HG02678 (cell line): ENCODE measurements around the gene TNFRSF4.
A peak's percentile ranks its signal among the peaks of the same experiment; 100 is the strongest.
"Not testable (repeated sequence)": the region's sequence is repeated elsewhere in the genome, so short reads cannot be mapped to it uniquely, and the experiment has no call there.

ENCODE experiments used
- ATAC-seq: cut with Tn5 transposase; IDR thresholded peaks from one replicate; pipeline ENCODE4 v1.9.1; 2021; ENCODE audit warnings: mild to moderate bottlenecking, moderate library complexity; ENCODE audit not compliant: unreplicated experiment

The TNFRSF4 gene

DNA sequence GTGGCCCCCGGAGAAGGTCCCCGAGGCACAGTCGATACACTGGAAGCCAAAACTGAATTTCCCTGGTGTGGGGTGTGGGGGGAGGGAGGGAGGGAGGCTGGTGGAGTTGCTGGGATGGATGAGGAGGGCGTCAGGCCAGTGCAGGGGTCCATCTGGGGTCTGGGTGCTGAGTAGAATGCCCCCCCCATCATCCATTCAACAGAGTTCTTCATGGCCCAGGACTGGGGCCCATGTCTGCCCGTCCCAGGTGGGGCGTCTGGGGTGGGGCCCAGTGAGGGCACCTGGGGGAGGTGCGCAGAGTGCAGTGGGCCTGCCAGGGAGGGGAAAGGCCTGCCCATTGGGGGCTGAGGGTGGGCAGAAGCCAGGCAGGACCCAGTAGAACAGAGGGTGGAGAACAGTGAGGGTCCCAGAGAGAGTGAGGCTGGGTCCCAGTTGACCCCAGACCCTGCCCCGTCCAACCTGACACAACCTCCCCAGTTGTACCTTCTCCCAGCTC, 9.5 kb downstream of the TNFRSF4 start:
- no peak for ATAC-seq

DNA sequence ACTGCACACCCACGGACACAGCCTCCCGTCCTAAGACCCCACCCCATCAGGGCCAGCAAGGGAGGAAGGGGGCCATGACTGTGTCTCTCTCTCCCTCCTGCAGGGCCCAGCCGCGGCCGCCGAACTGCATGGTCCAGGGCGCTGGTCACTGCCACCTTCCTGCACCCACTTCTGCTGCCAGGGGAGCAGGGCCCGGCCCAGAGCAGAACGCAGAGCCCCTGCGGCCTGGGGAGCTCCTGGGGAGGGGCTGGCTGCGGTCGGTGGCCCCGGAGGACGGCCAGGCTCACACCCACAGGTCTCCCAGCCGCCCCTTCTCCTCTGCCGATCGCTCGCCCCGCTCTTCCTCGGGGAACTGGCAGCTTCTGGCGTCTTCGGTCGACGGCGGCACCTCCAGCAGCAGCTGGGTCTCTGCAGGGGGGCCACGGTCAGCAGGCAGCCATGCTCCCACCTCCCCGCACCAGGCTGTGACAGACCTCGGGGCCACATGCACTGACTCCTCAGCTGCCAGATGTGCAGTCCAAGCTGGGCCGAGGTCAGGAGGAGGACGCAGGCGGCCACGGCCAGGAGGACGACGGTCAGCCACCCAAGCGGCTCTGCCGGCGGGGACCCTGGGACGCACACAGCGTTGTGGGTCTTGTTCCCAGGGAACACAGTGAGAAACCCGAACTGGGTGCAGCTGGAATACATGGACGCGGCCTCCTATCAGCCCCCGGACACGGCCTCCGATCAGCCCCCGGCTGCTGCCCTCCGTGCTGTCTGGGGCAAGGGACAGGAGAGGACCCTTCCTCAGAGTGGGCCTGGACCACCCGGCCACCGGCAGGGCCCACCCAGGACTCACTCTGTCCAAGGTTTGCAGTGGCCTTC, 10.2 kb downstream of the TNFRSF4 start:
- ATAC-seq: no peak

DNA sequence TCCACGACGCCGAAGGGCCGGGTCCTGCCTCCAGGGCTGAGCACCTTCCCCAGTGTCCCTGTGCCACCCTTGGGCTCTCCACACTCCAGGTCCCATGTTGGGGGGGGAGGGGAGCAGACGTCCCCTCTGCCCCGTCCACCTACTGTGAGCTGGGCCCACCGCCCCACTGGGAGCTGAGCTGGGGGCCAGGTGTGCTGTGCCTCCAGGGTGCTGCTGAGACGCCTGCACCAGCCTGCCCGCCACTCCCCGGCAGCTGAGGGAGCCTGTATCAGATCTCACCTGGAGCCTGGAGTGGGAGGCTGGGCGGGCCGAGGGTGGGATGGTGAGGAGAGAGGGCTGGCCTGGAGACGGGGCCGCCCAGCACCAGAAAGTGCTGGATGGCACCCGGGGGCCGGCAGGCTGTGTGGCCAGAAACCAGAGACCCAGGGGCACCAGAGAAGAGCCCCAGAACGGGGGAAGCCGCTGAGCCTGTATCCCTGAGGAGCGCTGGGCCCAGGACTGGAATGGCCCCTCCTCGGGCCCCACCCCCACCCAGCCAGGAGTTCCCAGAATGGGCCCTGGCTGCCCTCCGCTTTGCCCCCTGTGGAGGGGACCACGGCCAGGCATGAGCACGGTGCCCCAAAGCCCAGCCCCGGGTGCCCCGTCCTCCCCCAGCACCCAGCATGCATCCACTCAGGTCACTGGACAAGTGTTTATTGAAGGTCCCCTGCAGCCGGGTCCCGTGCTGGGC, 11.0 kb downstream of the TNFRSF4 start:
- no peak for ATAC-seq

DNA sequence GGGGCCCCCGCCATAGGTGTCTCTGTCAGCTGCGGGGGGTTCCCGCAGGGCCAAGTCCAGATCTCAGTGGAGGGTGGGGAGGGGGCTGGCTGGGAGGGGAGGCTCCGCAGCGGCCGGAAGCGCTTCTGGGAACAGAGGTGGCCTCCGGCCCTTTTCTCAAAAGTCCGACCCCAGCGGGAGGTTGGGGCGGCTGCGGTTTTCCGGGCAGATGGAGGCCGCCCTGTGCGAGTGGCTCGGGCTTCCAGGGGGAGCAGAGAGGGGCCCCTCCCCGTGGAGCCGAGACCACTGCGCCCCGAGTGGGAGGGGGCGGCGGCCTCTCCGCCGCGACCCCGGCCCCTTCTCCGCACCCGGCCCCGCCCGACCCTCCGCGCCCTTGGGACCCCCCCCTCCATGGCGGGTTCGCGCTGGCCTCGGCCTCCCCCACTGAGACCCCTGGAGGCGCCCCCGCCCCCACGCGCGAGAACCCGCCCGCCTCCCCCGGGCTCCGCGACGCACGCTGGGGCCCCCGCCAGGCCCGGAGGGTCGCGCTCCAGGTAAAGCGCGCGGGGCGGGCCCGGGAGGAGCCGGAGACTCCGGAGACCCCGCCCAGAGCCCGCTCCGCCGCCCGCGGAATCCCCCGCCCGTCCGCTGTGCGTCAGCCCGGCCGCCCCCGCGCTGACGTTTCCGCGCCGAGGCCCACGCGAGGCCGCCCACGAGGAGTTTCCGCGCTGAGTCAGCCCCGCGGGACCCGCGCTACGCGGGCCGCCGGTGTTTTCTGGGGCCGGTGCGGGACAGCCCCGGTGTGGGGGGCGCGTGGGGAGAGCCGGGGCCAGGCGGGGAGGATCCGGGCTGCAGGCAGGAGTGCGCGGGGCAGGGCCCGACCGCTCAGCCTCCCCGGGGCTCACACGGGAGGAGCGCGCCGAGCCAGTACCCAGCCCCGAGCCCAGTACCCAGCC, 12.8 kb downstream of the TNFRSF4 start:
- peak; percentile 43 for ATAC-seq

DNA sequence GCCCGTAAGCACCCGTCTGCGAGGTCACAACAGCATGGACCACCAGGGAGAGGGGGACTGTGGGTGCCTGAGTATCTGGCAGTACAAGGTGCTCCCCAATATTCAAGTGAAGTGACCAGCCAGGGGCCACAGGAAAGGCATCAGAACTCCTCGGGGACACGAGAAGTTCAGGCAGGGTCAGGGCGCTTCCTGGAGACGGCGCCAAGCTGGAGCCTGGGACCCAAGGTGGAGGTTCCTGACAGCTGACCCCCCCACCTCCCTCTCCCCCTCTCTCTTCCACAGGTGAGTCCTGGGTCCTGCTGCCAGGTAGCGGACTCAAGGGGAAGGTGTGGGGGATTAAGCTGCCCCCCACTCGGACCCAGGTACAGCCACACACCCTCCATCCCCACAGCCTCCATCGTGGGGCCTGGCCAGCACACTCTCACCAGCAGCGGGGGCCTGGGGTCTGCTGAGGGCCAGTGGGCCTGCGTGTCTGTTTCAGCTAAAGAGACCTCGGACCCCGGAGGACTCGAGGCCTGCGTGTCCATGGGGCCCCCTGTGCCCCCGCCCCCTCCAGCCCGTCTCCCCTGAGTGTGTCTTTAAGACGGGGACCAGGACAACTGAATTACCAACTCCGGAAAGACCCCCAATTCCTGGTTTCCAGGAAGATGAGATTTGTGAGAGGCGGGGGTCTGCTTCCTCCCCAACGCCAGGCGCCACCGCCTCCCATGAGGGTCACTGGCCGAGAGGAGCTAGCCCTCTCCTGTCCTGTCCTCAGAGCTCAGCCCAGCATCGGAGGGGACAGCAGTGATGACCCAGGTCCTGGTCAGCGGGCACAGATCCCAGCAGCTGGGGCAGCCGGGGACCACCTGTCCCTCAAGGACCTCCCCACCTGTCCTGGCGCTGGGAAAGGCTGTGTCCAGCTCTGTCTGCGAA, 13.7 kb downstream of the TNFRSF4 start:
- ATAC-seq: no peak

DNA sequence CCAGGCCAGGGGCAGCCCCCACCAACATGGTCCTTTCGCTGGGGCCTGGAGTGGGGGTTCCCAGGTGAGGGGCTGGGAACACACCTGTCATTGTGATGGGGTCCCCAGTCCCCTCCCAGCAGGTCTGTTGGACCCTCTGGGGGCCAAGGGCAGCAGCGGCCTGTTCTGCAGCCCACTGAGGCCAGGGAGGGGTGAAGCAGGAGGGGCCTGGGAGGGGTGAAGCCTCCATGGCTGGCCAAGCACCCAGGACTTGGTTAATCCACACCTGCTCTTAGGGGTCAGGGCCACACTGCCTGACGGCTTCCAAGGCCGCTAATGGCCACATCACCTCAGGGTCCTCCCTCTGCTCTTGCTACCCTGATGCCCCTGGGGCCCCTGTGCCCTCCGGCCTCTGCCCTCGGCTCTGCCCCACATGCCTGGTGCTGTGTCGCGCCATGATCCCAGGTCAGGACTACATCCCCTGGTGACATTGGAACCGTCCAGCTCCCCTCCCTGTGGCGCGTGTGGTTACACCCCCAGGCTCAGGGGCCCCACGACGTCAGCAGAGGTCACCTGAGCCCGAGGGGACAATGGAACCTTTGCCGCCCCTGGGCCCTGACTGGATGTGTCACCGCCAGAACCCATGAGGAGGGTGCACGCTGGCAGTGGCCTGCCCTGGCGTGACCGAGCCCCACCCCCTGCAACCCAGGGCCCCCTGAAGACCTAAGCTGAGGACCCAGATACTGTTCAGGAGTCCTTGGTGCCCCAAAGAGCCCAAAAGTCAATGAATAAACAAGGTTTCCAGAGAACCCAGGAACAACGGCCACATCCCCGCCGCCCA, 14.6 kb downstream of the TNFRSF4 start:
- ATAC-seq: no peak

DNA sequence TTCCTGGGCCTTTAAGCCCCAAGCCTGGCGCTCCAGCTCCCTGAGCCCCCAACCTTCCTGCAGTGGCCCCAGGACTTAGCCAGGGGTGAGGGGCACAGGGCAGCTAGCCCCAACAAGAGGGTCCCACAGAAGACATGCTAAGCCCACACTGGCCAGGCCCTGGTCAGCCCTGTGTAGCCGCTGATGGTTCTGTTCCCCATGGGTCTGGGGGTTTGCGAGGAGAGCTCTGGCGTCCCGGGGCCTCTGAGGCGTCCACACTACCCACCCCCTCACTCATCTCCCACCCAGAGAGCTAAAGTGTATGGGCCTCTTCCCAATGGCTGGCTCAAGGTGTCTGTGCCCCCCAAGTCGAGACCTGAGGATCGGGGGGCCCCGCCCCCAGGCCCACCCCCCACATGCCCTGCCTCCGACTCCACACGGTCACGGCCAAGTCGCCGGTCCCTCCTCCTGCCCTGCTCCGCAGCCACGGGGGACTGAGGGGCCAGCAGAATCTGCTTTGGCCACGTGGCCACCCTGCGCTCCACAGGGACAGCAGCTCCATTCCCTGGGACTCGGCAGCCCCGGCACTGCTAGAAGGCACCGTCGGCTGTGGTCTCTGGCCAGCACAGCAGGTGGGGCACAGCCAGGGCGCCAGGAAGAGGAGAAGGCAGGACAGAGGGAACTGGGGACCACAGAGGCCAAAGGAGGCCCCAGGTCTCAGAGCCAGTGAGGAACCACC, 15.4 kb downstream of the TNFRSF4 start:
- ATAC-seq: no peak

DNA sequence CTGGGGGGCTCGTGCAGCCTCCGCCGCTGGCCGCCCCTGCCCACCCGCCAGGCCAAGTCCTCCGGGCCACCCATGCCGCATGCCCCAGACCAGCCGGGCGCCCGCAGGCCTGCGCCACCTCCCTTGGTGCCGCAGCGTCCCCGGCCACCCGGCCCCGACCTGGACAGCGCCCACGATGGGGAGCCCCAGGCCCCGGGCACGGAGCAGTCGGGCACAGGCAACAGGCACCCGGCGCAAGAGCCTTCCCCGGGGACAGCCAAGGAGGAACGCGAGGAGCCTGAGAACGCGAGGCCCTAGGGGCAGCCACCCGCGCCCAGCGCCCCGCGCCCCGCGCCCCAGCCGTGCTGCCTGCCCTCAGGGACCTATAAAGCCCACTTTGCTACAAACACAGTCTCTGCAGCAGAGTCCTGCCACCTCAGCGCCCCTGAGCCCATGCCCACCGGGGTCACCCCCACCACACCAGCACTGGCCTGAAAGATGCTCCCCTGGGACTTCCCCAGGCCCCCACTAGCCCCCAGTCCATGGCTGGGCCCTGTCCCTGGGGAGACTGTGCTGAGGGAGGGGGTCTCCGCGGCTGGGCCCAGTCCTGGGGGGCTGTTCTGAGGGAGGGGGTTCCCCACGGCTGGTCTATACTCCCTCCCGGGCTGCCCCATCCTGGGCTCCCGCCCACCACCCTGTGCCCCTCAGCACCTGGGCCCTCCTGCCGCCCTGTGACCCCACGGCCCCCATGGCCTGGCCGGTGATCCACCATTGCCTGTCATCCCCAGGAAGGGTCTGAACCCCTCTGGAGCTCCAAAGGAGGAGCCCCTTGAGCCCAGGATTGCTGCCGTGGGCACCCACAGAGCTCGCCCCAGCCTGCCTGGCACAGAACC, 16.2 kb downstream of the TNFRSF4 start:
- ATAC-seq: no peak

DNA sequence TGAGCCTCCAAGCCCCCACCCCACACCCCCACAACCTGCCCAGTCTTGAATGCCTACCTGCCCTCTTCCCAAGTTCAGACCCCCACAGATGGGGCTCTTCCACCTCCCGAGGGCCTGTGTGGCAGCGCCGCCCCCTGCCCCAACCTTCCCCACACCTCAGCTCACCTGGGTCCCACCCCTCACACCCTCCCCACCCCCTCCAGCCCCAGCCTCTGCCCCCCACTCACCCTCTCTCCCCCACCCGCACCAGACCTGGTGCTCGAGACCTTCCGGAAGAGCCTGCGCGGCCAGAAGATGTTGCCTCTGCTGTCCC, 16.8 kb downstream of the TNFRSF4 start:
- ATAC-seq: no peak

DNA sequence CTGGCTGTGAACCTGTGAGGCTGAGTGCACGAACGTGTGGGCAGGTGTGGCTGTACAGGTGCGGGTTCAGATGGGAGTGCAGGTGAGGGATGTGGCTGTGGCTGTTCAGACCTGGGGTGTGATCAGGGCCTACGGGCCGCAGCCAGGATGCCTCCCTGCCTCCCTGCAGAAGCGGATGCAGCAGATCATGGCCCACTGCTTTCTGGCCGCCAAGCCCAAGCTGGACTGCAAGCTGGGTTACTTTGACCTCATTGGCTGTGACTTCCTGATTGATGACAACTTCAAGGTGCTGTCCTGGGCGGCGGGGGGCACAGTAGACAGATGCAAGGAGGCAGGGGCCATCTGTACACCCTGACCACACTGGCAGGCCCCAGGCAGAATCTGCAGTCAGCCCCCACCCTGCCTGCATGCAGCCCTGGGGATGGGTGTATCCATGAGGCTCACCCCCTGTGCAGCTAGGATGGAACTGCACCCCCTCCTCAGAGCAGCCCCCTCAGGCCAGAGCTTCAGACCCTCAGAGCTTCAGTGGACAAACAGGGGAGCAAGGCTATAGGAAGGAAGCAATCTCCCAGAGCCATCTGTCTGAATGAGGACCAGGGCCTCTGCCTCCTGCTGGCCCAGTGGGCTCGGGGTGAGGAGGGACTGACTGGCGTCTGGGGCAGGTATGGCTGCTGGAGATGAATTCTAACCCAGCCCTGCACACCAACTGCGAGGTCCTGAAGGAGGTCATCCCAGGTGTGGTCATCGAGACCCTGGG, 17.3 kb downstream of the TNFRSF4 start:
- ATAC-seq: no peak

DNA sequence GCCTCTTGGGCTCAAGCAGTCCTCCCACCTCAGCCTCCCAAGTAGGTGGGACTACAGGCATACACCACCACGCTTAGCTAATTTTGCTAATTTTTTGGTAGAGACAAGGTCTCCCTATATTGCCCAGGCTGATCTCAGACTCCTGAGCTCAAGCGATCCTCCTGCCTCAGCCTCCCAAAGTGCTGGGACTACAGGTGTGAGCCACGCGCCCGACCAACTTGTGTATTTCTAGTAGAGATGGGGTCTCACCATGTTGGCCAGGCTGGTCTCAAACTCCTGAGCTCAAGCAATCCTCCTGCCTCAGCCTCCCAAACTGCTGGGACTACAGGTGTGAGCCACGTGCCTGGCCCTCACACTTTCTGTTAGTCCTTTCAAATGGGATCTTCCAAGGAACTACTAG, 18.2 kb downstream of the TNFRSF4 start:
- ATAC-seq: not testable (repeated sequence)

DNA sequence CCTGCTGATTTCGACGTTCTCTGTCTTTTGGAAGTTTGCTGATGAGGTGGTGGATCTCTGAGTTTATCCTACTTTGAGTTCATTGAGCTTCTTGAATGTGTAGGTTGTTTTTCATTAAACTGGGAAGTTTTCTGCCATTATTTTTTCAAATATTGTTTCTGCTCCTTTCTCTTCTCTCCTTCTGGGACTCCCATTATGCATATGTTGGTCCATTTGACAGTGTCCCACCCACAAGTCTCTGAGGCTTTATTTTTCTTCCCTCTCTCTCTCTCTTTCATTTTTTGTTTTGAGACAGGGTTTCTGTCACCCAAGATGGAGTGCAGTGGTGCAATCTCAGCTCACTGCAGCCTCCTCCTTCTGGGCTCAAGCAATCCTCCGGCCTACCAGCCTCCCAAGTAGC, 19.2 kb downstream of the TNFRSF4 start:
- no peak for ATAC-seq

DNA sequence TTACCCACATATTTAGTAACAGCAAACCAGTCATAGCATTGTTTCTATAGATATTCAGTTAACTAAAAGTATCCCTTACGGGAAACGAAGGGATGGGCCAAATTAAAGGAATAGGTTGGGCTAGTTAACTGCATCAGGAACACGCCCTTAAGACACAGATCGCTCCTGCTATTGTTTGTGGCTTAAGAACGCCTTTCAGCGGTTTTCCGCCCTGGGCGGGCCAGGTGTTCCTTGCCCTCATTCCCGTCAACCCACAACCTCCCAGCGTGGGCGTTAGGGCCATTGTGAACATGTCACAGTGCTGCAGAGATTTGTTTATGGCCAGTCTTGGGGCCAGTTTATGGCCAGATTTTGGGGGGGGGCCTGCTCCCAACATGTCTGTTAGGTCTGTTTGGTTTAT, 22.2 kb downstream of the TNFRSF4 start:
- ATAC-seq: no peak

DNA sequence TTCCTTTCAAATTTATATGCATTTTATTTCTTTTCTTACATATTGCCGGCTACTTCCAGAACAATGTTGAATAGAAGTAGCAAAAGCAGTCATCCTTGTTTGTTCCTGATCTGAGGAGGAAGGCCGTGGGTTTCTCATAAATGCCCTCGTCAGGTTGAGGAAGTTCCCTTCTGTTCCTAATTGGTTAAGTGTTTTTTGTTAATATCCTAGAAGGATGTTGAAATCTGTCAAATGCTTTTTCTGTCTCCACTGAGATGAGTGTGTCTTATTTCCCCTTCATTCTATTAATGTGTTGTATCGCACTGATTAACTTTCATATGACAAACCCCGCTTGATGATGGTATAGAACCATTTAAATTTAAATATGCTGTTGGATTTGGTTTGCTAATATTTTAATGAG, 24.8 kb downstream of the TNFRSF4 start:
- no peak for ATAC-seq

DNA sequence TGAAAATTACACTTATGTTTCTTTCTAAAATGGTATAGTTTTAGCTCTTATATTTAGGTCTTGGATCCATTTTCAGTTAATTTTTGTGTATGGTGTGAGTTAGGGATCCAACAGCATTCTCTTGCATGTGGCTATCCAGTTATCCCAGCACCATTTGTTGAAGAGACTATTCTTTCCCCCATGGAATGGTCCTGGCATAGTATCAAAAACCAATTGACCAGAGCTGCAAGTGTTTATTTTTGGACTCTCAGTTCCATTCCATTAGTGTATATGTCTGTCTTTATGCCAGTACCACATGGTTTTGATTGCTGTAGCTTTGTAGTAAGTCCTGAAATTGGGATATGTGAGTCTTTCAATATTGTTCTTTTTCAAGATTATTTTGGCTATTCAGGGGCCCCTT, 26.0 kb downstream of the TNFRSF4 start:
- no peak for ATAC-seq

DNA sequence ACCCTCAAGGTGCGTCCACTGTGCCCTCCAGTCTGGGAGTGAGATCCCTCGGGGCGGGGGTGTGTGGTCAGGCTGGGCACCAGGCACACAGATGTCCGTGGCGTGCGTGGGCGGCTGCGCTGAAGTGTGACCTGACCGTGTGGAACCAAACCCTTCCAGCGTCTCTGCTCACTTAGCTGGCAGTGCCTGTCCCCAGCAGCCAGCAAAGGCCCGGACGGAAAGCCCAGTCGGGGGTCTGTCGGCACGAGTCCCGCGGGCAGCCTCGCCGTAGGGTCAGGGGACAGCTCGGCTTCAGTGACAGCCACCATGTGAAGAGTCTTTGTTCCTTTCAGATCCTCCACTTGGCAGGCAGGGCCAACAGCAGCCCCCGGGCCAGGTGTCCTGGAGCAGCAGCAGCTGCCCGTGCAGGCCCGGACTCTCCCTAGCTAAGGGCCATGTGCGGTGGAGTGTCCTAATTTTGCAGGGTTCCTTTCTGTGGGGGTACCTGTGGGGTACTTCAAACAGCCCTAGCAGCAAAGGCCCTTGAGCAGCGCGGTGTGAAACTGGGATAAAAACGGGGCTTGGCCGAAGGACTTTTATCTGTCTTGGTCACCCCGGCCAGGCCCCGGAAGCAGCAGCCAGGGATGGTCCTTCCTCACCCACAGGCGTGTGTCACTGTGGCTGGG, 28.7 kb downstream of the TNFRSF4 start:
- no peak for ATAC-seq
